Left ventricle myocardium inferior (tissue), 1 donor: ENCODE measurements around the gene KCNQ1. TPM values are rescaled to one million over a fixed set of nuclear protein-coding genes. Genes with fewer than 3 reads are reported as not detected.

Source experiments
- DNase-seq: peaks from one replicate; pipeline ENCODE4 v3.0.0-alpha.2; 2020
- H3K27ac ChIP-seq: fragments of 200-600 bp; replicated peaks from 2 replicates; pipeline ENCODE4 v1.8.0; 2021
- H3K27me3 ChIP-seq: fragments of 200-600 bp; 2 replicates; pipeline ENCODE4 v1.8.0; 2021; ENCODE audit warnings: low read depth
- H3K36me3 ChIP-seq: fragments of 200-600 bp; 2 replicates; pipeline ENCODE4 v1.8.0; 2021
- H3K4me1 ChIP-seq: fragments of 200-600 bp; 2 replicates; pipeline ENCODE4 v1.8.0; 2021
- H3K4me3 ChIP-seq: fragments of 200-600 bp; 2 replicates; pipeline ENCODE4 v1.8.0; 2021; ENCODE audit warnings: mild to moderate bottlenecking, moderate library complexity
- H3K9me3 ChIP-seq: fragments of 200-600 bp; replicated peaks from 2 replicates; pipeline ENCODE4 v1.8.0; 2021
- intact Hi-C: fragments of 100-400 bp; cut with micrococcal nuclease; formaldehyde crosslinking; loops from one replicate; pipeline ENCODE4 v1.11.0; 2022
- total RNA-seq: library from RNA; stranded (reverse); fragmentation: NEBNext Ultra II Directional; extraction: Animal tissue kit (Norgen Biotek cat#: 25700); gene quantifications from one replicate; pipeline ENCODE4 v1.2.1, GENCODE V29; 2021
- TF ChIP-seq, protein P1 (sequence below): fragments of 200-600 bp; IDR thresholded peaks from 2 replicates; pipeline ENCODE4 v1.8.0; 2021; ENCODE audit warnings: antibody characterized with exemption, mild to moderate bottlenecking, borderline replicate concordance
- donor health status: DM: no; HTN: yes; CAD: no; lungs with severe emphysema.

The KCNQ1 gene
- total RNA-seq, 1 donor from 2014 or later, result 41.8 TPM

DNA sequence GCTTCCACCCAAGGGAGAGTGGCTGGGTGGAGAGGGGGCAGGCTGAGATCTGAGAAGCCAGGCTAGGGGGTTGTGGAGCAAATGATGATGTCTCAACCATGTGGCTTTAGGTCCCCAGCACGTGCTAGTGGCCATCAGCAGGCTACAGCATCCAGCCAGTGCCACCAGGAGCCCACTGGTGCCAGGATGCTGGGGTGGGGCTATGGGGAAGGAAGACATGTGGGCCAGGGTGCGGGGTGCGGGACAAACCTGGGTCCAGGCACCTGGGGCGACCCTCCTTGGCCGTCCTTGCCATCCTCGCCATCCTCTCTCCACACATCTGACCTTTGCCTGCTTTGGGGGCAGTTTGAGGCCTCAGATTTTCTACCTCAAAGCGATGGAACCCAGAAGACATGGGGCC is 104.3 kb downstream of the KCNQ1 start:
- Histone ChIP-seq H3K4me3 (no peak overlapping the region), H3K4me1 (peaks cover 16% of the 10 kb centered on the region), H3K27ac (no peak overlapping the region), H3K27me3 (no peaks in the 10 kb centered on the region), H3K9me3 (no peaks in the 10 kb centered on the region), H3K36me3 (no peaks in the 10 kb centered on the region)
- TF ChIP-seq, protein P1, sequence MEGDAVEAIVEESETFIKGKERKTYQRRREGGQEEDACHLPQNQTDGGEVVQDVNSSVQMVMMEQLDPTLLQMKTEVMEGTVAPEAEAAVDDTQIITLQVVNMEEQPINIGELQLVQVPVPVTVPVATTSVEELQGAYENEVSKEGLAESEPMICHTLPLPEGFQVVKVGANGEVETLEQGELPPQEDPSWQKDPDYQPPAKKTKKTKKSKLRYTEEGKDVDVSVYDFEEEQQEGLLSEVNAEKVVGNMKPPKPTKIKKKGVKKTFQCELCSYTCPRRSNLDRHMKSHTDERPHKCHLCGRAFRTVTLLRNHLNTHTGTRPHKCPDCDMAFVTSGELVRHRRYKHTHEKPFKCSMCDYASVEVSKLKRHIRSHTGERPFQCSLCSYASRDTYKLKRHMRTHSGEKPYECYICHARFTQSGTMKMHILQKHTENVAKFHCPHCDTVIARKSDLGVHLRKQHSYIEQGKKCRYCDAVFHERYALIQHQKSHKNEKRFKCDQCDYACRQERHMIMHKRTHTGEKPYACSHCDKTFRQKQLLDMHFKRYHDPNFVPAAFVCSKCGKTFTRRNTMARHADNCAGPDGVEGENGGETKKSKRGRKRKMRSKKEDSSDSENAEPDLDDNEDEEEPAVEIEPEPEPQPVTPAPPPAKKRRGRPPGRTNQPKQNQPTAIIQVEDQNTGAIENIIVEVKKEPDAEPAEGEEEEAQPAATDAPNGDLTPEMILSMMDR, result no peak
- intact Hi-C loops, result no loop called here
- no peak for DNase-seq

DNA sequence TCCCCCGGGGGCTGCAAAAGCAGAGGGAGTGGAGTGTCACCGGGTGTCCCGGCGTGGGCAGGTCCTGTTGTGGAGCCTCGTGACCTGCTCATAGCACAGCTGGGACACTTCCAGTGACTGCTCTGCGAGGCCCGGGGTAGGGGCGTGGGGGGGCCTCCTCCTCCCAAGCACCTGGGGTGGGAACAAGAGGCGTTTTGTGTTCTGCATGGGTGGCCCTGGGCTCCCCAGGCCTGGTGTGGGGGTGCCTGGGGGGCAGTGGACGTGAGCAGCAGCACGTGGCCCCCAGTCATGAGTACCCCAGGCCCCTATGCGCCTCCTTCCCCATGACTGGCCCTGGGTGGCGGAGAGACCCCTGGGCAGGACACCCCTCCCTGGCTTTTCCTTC is 104.7 kb downstream of the KCNQ1 start:
- Histone ChIP-seq H3K27me3 (no peaks in the 10 kb centered on the region), H3K4me1 (peaks cover 16% of the 10 kb centered on the region), H3K27ac (no peak overlapping the region), H3K4me3 (no peak overlapping the region), H3K9me3 (no peaks in the 10 kb centered on the region), H3K36me3 (no peaks in the 10 kb centered on the region)
- DNase-seq, result no peak
- TF ChIP-seq, protein P1, result no peak
- intact Hi-C loops, result no loop called here

DNA sequence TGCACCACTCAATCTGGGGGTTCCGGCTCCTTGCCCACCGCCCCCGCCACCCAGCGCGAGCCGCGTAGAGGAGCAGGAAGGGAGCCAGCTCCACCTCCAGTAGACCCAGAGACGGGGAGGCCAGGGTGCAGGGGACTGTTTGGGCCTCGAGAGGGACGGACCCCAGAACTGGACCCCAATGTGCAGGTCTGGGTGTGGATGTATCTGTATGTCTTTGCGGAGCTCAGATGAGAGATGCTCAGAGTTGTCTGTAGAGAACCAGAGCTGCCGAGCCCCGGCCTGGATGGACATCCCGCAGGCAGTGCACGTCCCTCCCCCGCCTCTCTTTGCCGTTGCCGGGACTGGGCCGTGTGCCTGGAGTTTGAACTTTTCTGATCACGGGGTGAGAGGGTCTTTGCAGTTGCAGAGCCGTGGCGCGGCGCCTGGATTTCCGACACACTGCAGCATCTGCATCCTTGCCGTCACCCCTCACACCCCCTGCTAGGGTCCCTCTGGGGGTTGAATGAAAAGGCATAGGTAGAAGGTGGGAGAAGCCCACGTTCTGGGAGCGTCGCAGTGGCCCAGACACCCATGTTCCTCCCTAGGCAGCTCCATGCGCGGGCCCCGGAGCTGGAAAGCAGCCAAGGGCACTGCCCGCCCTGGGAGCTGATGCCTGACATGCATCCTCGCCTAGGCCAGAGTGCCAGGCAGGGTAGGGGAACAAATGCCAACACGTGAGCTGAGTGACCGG is 105.2 kb downstream of the KCNQ1 start:
- H3K27me3 ChIP-seq, result no peaks in the 10 kb centered on the region
- H3K36me3 ChIP-seq, result no peaks in the 10 kb centered on the region
- H3K4me3 ChIP-seq, result no peak overlapping the region
- TF ChIP-seq, protein P1, result no peak
- peak; percentile 50 for DNase-seq
- peaks cover 16% of the 10 kb centered on the region for H3K4me1 ChIP-seq
- no peaks in the 10 kb centered on the region for H3K9me3 ChIP-seq
- intact Hi-C loops, result loop anchor here (10.0 kb wide), 1 partner anchor 55 kb away; no protein-coding TSS in a partner anchor
- H3K27ac ChIP-seq, result no peak overlapping the region

DNA sequence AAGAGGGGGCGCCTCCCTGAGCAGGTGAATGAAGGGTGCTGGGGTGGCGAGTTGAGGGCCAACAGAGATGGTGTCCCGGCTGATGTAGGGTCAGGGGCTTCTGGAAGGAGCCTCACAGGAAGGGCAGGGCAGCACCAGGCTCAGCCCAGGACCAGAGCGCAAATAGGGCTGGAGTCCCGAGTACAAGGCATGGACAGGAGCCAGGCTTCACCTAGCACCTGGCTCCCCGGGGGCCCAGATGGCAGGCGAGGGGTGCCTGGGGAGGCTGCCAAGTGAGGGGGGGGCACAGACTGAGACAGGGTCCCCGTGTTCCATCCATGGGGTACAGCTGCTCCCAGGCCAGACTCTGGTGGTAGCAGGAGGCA is 105.8 kb downstream of the KCNQ1 start:
- H3K27me3 ChIP-seq, result no peaks in the 10 kb centered on the region
- no peaks in the 10 kb centered on the region for H3K9me3 ChIP-seq
- no peak overlapping the region for H3K4me3 ChIP-seq
- H3K36me3 ChIP-seq, result no peaks in the 10 kb centered on the region
- H3K27ac ChIP-seq, result no peak overlapping the region
- intact Hi-C loops, result loop anchor here (10.0 kb wide), 1 partner anchor 54 kb away; no protein-coding TSS in a partner anchor
- TF ChIP-seq, protein P1, result no peak
- no peak for DNase-seq
- H3K4me1 ChIP-seq, result peaks cover 16% of the 10 kb centered on the region

DNA sequence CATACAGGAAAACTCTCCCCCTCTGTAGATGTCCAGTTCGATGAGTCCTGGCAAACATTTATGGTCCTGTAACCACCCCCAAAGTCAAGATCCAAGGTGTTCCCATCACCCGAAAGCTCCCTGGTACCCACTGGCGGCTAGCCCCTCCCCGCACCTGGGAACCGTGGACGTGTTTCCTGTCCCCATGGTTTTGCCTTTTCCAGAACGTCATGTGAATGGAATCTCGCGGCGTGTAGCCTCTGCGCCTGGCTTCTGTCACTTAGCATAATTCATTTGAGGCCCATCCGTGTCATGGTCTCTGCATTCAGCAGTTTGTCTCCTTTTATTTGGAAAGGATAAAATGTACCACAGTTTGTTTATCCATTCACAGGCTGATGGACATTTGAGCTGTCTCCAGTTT is 106.3 kb downstream of the KCNQ1 start:
- TF ChIP-seq, protein P1, result no peak
- no peaks in the 10 kb centered on the region for H3K36me3 ChIP-seq
- H3K4me3 ChIP-seq, result no peak overlapping the region
- intact Hi-C loops, result loop anchor here (10.0 kb wide), 1 partner anchor 54 kb away; no protein-coding TSS in a partner anchor
- H3K27me3 ChIP-seq, result no peaks in the 10 kb centered on the region
- H3K9me3 ChIP-seq, result no peaks in the 10 kb centered on the region
- DNase-seq, result no peak
- no peak overlapping the region for H3K27ac ChIP-seq
- peaks cover 16% of the 10 kb centered on the region for H3K4me1 ChIP-seq
